GM19043 (cell line): ENCODE data around the gene TMEM272.

ENCODE experiments used
- ATAC-seq: cut with Tn5 transposase; IDR thresholded peaks from one replicate; pipeline ENCODE4 v1.9.1; 2021; ENCODE audit warnings: low read depth; ENCODE audit not compliant: unreplicated experiment

The TMEM272 gene

GRCh38 chr13:51783428-51784094, 61.4 kb downstream of the TMEM272 start:
- ATAC-seq = no peak

GRCh38 chr13:51782026-51782710, 62.8 kb downstream of the TMEM272 start:
- ATAC-seq = no peak

GRCh38 chr13:51781246-51782022, 63.5 kb downstream of the TMEM272 start:
- no peak for ATAC-seq

DNA sequence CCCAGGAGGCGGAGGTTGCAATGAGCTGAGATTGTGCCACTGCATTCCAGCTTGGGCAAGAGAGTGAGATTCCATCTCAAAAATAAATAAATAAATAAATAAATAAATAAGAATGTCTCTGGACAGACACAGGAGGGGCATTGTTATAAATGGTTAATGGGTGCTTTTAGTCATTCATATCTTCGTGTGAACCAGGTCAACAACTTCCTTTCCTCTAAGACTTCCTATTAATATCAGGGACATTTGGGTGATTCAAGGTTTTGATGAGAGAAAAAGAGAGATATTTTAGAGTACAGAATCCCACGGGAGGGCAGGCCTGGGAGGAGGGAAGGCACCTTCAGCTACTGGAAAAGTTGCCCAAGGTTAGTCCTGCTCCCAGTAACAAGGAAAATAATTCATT, 64.9 kb downstream of the TMEM272 start:
- no peak for ATAC-seq

DNA sequence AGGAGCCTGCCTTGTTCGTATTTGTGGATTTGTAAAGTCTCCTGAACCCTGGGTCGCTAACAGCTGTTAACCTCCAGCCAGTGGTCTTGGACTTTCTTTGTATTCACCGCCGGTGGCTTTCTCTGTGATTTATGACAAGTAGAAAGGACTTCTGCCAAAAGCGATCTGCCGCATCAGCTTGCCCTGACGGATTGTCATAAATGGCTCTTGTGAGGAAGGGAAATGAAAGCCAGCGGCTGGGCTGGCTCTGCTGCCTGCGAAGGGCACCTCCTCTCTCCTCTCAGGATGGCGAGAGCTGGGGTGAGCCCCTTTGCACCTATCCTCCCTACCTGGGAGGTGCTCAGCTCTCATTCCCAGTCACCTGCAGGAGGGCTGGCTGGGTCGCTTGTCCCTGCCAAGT, 66.6 kb downstream of the TMEM272 start:
- no peak for ATAC-seq

- no peak for ATAC-seq
Measured at GRCh38 chr13:51777921-51778320, 67.1 kb downstream of the TMEM272 start.

DNA sequence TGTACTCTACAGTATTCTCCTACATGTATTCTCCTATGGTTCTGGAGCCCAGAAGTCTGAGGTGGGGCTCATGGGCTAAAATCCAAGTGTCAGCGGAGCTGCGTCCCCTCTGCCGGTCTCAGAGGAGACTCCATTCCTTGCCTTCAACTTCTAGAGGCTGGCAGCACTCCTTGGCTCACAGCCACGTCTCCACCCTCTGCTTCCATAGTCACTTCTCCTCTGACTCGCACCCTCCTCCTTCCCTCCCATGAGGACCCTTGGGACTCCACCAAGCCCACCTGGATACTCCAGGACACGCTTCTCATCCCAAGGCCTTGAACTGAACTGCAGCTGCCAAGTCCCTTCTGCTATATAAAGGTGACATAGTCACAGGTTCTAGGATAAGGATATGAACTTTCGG, 68.8 kb downstream of the TMEM272 start:
- ATAC-seq = no peak

DNA sequence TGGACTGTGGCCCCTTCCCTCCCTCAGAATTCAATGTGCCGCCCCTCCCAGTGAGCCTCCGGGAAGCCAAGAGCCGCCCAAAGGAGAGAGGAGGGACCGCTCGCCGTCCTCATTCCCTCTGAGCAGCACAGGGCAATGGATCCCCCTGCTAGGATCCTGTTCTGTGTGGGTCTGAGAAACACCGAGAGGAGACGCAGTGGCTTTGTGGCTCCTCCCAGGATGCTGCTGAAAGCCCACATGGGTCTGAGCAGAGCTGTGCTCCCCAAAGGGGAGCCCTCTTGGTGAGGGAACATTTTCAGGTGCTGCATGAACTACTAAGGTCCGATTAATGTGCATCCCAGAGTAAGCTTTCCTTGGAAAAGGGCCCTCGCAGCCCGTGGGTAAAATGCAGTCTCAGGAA, 71.5 kb downstream of the TMEM272 start:
- ATAC-seq = no peak

DNA sequence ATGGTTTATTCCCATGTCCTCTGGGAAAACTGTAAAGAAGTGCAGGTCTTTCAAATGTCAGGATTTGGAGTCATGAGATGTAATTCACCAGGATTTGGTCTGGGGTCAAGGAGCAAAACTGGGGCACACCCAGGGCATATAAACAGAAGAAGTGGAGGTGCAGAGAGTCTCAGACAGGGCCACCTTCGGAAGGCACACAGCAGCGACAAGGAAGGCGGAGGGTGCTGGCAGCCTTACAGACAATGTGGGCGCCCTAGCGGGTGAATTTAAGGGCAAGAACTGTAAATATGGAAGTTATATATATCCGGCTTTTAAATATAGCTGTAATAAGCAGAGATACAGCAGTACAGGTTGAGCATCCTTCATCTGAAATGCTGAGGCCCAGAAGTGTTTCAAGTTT, 72.2 kb downstream of the TMEM272 start:
- ATAC-seq = no peak

- no peak for ATAC-seq
Measured at GRCh38 chr13:51772105-51772455, 72.9 kb downstream of the TMEM272 start.

DNA sequence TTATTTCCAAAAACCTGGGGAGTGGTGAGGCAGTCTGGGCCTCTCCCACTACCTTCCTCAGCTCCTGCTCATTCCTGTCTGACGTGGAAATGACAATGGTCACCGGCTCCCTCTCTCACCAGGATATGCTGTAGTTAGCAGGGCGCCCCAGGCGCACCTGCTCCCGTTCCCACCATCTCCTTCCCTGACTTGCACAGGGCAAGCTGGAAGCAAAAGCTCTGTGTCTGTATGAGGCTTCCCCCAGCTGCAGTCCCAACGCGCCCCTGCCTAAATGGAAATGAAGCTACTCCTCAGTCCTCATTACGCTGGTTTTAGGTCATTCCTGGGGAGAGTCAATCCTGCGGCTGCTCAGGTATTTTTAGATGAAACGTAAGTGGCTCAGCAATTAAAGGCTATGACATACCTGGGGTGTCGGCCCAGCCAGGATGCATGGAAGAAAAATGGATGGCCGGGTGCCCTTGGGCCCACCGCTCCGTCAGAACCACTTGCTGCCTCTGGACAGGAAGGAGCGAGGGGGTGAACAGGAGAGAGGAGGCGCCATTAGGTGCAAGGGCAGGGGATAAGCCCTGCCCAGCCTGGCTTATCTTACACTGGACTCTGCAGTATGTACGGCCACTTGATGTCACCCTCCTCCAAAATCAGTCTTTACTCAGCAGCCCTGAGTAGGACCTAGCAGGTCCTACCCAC, 73.4 kb downstream of the TMEM272 start:
- ATAC-seq = no peak

- no peak for ATAC-seq
Measured at GRCh38 chr13:51770681-51771417, 74.1 kb downstream of the TMEM272 start.

GRCh38 chr13:51770160-51770559, 74.8 kb downstream of the TMEM272 start:
- no peak for ATAC-seq

GRCh38 chr13:51769455-51770127, 75.4 kb downstream of the TMEM272 start:
- ATAC-seq = no peak

GRCh38 chr13:51768976-51769375, 76.0 kb downstream of the TMEM272 start:
- ATAC-seq = no peak

DNA sequence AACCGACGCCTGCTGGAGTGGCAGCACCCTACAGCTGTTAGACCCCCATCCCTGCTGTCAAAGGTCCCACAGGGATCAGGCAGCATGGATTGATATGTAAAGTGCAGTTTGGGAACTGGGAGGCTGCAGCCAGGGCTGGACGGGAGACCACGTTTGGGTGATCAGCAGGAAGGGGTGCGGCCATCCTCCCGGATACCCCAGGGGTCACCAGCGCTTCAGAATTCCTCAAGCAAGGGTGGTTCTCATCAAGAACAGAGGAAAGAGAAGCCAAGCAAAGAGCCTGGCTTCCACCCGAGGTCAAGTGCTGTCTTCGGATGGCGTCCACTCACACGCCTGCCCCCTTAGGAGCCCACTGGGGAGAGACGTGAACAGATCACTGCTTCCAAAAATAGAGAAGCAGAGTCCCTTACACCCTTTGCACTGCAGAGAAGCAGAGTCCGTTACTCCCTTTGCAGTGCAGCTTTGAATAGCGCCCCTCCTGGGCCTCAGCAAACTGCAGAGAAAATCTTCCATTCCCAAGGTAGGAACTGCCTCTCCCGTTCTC, 76.5 kb downstream of the TMEM272 start:
- ATAC-seq = no peak

GRCh38 chr13:51767100-51767499, 77.9 kb downstream of the TMEM272 start:
- ATAC-seq = no peak

DNA sequence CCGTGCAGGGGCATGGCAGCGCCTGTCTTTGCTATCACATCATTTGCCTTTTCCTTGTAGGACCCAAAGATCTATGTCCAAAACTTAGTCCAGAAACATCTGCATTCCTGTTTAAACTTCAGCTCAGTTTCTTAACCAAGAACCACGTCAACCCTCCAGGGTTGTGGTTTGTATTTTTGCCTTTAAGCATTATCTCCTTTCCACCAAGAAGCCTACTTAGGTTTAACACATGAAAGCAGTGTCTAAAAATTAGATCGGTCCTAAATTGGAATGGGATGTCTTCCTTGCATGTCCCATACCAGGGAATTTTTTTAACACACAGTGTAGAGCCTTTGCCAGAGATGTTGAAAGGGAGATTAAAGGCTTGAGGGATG, 79.8 kb downstream of the TMEM272 start:
- no peak for ATAC-seq

GRCh38 chr13:51764184-51765141, 80.5 kb downstream of the TMEM272 start:
- peak; percentile 79 for ATAC-seq
